ENCODE measurements around the gene SUSD6.

SUSD6 gene

GRCh38 chr14:69673578-69674305 lies 62.3 kb downstream of the SUSD6 start:
- DNase-seq, result no peak

- DNase-seq, result no peak
Measured at GRCh38 chr14:69674546-69675244, 63.3 kb downstream of the SUSD6 start.

- no peak for DNase-seq
Measured at GRCh38 chr14:69675245-69675583, 63.8 kb downstream of the SUSD6 start.

DNA sequence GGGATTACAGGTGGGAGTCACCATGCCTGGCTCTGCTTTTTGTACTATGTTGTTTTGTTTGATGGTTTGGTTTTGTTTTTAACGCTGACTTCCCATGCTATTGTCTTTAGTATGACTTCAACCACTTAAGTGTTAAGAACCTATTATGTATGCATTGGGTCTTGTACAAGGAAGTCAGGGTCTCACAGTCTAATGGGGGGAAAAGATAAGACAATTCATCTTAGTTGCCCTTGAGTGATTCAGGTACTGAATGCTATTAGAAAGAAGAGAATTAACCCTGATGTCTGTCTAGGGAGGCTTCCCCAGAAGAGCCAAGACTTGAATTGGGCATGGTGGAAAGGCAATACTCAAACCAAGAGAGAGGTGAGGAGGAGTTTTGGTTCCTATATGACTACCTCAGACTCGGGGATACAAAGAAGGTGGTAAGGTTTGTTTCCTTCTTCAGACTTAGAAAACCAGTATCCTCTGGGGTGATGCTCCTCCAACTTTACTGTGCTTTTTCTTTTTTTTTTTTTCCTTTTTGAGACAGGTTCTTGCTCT lies 64.6 kb downstream of the SUSD6 start:
- no peak for DNase-seq

GRCh38 chr14:69676723-69677122 lies 65.3 kb downstream of the SUSD6 start:
- no peak for DNase-seq

DNA sequence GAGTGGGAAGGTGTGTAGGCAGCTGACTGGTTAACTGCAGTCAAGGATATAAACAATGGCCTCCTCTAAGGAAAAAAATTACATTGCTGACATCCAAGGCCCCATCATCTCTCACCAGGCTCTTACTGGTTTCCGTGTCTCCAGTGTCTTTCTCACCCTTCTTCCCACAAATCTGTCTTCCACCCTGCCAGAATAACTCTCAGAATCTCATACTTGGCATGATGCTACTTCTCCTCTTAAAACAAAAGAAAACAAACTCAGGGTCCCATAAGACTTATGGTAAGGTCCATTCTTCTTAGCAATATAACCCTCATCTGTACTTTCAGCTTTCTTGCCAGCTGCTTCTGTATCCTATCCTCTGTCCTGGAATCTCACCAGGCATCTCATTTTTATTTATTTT lies 68.9 kb downstream of the SUSD6 start:
- DNase-seq, result peak; percentile 19

- DNase-seq, result no peak
Measured at GRCh38 chr14:69682136-69682535, 70.7 kb downstream of the SUSD6 start.

DNA sequence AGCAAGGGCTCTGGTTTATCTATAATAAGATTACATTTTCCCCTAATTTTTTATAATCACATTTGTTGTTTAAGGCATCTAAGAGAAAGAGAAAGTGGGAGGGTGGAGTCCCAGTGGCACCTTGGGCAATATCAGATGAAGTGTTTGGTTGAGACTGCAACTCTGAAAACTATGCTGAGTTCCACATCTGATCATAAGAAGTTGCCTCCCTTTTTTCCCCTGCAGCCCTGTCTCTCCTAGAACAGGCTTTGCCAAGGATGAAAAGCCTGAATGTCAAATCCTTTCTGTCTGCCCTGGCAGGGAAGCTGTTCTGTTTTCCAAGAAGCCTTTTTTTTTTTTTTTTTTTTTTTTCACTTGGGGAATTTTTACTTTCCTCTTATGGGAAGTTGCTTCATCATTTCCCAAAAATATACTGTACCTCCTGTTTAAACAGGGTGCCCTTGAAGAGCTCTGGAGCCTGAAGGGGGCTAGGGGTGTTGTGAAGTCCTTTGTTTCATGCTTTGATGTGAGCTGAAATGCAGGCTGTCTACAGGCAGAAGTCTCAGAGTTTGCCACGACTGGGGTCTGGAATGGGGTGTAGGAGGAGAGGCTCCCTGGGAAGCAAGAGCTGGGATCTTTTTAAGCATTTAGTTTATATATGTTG lies 71.3 kb downstream of the SUSD6 start:
- no peak for DNase-seq

- no peak for DNase-seq
Measured at GRCh38 chr14:69683971-69684370, 72.6 kb downstream of the SUSD6 start.

DNA sequence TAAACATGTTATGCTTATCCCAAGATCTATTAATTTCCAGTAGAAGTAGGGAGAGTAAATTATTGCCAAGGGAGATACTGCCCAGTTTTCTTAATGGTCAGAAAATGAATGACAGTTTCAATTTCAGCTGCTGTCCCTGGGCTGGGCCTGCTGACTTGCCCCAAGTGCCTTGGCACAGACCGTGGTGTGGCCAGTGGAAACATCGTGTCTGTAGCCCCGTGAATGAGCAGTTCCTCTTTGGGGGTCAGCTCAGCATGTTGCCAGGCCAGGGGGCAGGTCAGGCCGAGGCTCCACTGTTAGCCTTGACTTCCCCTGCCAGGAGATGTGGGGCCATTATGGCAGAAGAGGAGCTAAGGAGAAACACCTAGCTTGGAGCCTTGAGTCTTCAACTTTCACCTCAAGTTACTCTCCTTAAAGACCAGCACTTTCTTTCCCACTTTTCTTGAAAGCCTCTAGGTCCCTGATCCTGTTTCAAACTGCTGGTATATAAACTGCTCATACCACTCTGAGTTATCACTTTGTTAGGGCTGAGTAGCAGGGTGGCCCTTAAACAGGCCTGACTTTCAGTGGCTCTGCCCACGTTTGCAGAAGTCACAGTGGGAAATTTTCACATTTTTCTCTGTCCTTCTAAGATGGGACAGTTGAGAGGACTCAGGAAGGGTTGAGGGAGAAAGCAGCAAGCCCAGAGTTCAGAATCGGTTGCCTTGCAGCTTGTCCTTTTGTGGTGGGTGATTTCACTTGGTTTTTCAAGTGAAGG lies 73.2 kb downstream of the SUSD6 start:
- no peak for DNase-seq

- no peak for DNase-seq
Measured at GRCh38 chr14:69685218-69685616, 73.8 kb downstream of the SUSD6 start.

- DNase-seq, result no peak
Measured at GRCh38 chr14:69685716-69686115, 74.3 kb downstream of the SUSD6 start.

GRCh38 chr14:69687606-69688298 lies 76.4 kb downstream of the SUSD6 start:
- no peak for DNase-seq

DNA sequence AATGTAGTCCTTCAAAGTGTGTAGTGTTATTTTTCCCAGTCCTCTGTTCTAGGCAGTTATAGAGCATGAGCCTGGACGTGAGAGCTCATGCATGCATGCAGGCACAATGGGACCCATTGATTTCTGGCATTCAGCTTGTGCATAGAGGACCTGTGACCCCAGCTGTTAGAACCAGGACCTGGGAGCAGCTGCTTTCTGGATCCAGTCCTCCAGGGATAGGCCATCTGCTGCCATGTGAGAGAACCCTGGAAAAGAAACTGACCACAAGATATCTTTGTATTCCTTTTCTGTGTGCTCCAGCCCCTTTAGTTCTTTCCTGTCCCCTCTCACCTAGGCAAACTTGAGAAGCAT lies 76.9 kb downstream of the SUSD6 start:
- DNase-seq, result no peak

DNA sequence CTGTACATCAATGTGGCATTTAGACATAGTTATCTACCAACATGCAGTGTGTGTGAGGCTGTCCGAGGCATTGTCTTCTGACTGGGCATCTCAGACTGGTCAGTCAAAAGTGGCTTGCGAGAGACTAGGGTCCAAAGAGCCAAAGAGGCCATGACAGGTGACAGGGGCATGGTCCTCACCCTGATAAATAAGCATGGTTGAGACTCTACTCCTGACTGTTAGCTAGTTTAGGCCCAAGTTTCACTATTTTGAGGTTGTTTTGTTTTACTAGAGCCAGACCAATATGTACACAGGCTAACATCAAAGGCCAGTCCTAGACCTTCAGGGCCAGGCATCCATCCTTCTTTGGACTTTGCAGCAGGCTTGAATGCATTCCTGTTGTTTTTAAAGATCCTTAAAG lies 78.6 kb downstream of the SUSD6 start:
- DNase-seq, result no peak

GRCh38 chr14:69692594-69692993 lies 81.2 kb downstream of the SUSD6 start:
- DNase-seq, result no peak

GRCh38 chr14:69693145-69693544 lies 81.7 kb downstream of the SUSD6 start:
- DNase-seq, result no peak

DNA sequence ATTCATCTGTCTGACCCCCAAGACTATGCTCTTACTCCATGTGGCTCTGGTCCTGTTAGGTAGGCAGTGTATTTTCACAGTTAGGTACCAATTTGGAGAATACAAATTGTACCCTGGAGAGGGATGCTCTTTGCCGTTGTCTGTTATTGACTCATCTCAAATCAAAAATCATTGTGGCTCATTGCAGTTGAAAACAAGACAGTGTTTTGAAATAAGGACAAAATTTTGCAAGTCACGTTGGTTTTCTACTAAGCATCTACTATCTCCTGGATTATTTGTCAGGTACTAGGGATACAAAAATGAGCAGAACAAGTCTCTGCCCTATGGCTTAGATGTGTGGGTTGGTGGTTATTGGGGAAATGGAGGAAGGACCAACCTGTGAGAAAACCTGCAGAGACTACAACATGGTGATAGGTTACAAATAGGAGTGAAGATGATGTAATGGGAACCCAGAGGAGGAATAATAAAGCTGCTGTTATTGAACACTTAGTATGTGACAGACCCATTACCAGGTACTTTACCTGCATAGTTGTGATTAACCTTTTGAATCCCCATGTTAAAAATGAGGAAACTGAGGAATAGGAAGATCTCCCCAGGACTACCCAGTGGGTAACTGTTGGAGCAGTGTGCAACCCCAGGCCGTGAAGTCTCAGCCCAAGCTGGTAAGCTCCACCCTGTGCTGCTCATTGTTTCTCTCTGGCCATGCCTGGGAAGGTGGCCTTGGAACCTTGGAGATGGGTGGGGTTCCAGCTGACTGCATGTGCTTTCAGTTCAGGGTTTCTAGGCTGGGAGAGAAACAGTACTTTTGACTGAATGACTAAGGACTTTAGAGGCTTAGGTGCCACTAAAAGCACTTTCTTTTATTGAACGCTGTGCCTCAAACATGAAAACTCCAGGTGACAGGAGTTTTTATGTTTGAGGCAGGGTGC lies 82.7 kb downstream of the SUSD6 start:
- DNase-seq, result no peak

DNA sequence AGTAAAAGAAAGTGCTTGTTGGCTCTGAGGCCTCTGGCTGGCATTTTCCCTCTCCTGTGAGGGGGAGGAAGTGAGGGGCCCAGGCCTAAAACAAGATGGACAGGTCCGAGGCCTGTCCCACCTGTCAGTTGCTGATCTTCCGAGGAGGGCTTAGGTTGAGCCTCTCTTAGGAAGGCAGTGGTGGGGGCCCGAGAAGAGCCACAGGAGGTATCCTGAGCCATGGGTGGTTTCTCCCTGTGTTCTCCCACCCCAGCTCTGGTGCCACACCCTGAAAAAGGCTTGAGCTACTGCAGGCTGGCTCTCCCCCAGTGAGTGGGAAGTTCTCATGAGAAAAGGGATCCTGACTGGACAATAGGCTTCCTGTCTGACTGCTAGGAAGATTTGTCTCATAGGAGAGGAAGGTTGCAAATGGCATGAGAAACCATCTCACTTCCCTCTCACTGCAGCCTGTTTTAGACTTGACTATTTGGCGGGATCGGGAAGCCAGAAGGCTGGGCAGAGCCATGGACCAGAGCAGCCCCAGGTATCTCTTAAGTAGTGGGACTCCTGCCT lies 83.4 kb downstream of the SUSD6 start:
- no peak for DNase-seq

GRCh38 chr14:69695322-69696203 lies 84.2 kb downstream of the SUSD6 start:
- DNase-seq, result no peak
